Left lobe of liver (tissue), 2 donors: ENCODE data around the gene POLD2. TPM values are rescaled to one million over a fixed set of nuclear protein-coding genes. Genes with fewer than 3 reads are reported as not detected.
A peak's percentile ranks its signal among the peaks of the same experiment; 100 is the strongest.

Experiments used
- ATAC-seq: fragments of 200-7000 bp; cut with Tn5 transposase; one replicate; pipeline ENCODE4 v1.9.1; 2020; ENCODE audit warnings: mild to moderate bottlenecking, moderate library complexity
- DNase-seq: peaks from one replicate; pipeline ENCODE4 v3.0.0-alpha.2; 2020; ENCODE audit warnings: low spot score
- total RNA-seq: library from RNA; stranded (reverse); gene quantifications from one replicate; pipeline ENCODE4 v1.2.1, GENCODE V29; 2021
- donor health status: DM: no; HTN: no; CAD: no; lungs with moderate emphysema.
- donor health status: DM: no; HTN: yes; CAD: no.

Gene POLD2
- total RNA-seq, 1 donor from 2014 or later, result 78.3 TPM

DNA sequence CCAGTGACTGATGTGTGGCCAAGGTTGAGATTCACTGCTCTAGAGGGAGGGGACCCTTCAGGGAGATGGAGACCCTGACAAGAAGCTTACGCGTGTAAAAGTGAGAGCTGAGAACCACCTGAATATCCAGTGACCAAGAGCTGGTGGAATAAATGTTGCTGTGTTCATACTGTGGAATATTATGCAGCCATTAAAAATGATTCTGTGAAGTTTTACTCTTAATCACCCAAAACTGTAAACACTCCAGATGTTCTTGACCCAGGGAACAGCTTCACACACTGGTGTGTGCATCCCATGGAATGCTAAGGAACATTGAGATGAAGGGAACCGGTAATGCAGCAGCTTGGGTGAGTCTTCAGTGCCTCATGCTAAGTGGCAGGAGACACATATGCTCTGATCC lies 36.7 kb downstream of the POLD2 start:
- DNase-seq (no peak), ATAC-seq (no peak)

DNA sequence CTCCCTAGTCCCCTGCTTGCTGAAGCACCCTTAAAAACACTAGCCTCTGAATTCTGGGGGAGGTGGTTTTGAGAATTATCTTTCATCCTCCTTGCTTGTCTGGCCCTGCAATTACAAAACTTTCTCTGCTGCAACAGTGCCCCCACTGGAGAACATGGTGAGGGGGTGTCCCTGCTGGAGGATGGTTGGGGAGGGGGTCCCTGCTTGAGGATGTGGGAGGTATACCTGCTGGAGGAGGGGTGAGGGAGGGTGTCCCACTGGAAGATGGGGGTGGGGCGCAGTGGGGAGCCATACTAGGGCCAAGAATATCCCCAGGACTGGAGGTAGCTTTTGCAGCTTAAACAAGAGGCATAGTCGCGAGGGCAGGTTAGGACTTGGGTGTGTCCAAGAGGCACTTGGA lies 37.8 kb downstream of the POLD2 start:
- DNase-seq, result no peak

DNA sequence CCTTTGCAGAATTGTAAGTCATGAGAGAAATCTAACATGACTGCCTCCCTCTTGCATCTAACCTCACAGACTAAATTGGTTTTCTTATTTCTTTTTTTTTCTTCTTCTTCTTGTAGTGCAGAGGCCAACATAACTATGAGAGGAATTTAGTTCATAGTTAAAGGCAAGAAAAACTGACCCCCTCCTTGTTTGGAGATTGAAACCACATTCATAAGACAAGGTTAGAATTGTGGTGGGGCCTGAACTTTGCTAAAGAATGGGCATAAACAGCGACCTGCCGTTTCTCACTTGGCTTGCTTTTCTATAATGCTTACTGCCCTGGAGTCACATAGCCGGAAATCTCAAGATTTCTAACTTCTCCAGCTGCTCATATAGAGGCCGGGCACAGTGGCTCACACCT lies 38.6 kb downstream of the POLD2 start:
- no peak for DNase-seq
- ATAC-seq, result no peak

More for the DNA sequence above, 37.8 kb downstream of the POLD2 start:
- ATAC-seq, result no peak

DNA sequence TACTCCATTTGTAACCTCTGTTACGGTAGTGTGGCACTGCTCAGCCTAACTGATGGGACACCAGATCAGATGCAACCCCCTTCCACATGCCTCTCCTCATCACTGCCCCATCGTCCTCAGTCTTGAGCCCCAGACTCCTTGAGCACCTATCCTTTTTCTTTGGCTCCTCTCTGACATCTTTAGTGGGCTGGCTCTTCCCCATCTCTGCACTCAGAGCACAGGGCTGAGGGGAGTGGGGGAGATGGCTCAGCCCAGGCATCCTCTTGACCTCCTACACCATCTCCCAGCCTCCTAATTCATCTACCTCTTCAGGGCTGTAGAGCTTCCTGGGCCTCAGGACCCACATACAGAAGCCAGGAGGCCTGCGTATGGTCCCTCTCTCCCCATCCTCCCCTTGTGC lies 39.6 kb downstream of the POLD2 start:
- no peak for ATAC-seq
- DNase-seq, result no peak

DNA sequence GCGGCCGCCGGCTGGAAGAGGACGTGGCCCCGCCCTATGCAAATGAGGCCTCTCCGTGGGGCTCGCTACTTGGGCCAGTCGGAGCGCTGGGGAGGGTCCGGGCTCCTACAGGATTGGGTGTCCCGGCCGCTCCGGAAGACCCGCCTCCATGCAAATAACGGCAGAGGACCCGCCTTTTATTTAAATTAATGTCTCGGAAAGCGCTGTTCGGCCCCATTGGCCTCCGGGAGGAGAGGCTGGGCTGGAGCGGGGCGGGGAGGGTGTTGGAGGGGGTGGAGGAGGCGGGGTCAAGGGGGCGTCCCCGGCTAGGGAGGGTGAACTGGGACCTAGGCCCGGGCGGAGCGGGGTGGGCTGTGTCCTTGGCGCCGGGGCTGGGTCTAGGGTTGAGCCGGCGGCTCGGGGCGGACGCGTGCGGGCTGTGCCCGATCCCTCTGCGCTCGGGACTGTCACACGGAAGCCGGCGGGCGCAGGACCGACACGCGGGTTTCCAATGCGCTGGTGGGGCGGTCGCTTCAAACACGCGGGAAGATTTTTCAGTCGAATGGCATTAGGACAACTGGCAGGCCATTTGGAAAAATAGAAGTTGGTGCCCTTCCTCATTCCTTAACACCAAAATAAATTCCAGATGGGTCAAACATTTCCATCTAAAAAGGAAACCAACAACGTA lies 40.7 kb downstream of the POLD2 start:
- peak; percentile 92 for ATAC-seq
- DNase-seq, result peak; percentile 99

DNA sequence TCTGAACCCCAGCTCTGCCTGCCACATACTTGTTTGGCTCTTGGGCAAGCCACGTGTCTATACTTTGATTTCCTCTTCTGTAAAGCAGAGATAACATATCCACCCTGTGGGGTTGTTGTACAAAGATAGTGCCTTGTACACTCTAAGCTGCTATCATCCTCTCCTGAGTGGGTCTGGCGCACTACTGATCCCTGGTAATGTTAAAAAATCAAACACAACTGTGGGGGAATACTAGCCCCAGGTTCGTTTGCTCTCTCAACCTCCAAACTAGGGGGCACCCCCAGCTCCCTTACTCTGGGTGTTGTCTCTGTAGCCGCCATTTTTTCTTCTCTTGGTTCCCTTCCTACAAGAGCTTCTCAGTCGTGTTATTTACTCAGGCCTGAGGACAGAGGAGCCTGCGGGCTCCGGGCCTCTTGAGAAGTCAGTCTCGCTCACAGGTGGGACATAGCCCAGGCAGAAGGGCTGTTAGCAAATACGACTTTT lies 42.0 kb downstream of the POLD2 start:
- ATAC-seq, result no peak

DNA sequence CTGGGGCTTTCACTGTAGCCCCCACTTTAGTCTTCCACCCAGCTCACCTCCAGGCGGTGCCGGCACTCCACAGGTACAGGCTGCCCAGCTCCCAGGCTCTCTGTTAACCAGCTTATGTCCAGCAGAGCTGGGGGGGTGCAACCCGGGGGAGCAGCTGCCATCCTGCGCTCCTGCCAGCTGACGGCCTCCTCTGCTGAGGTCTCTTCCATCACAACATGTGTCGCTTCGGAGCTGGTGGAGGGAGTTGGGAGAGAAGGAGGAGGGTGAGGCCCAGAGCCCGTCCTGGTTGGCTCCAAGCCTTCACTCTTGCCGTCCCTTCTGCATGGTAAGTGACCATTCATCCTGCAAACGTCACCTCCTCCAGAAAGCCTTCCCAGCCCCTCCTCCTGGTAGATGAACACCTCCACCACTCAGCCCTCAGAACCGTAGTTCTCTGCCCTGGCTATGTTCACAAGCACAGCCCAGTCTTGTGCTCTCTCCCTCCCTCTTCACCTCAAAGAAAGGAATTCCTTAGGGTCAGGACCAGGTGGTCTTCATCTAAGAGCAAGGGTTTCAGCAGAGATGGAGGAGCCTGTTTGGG lies 42.6 kb downstream of the POLD2 start:
- DNase-seq (no peak), ATAC-seq (no peak)

More for the DNA sequence above, 42.0 kb downstream of the POLD2 start:
- DNase-seq, result no peak

DNA sequence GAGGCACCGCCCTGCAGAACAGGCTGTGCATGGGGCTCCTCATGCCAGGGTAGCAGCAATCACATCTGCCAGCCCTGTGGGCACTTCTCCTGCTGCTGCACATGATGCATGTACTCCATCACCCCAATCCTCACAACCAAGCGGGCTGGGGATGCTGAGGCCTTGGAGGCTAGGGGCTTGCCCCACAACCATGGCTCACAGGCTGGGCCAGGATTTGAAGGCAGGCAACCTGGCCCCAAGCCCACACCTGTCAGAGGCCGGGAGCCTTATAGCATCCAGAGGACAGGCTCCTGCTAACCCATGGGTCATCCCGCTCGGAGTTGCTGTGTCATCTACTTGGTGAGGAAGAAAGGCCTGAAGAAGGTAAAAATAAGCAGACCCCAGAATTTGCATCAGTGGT lies 43.2 kb downstream of the POLD2 start:
- no peak for ATAC-seq
- DNase-seq, result no peak

DNA sequence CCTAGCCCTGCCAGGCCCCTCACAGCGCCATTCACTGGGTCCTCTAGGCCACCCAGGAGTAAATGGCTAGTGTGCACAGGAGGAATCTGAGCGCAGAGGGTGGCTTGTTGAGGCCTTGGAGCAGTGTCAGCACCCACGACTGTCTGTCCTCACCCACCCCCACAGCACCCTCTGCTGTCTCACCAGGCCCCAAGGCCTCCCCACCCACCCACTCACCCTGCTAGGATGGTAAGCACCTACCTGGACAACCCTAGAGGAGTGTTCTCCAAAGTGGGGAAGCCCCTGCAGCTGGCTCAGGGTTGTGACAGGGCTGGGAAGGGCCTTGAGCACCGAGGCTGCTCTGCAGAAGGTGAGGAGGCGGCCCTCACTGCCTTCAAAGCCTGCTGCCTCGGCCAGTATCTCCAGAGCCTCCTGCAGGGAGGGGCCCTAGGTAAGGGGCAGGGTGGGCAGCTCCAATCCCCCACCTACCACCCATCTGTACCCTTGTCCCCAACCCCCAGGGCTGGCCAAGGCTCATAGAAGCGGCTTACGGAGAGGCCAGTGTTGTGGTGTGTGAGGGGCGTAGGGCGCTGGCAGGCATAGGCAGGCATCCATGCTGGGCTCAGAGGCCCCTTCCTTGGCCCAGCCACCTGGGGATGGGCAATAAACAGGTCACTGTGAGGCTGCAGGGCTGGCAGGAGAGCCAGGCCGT lies 43.9 kb downstream of the POLD2 start:
- DNase-seq (no peak), ATAC-seq (no peak)

DNA sequence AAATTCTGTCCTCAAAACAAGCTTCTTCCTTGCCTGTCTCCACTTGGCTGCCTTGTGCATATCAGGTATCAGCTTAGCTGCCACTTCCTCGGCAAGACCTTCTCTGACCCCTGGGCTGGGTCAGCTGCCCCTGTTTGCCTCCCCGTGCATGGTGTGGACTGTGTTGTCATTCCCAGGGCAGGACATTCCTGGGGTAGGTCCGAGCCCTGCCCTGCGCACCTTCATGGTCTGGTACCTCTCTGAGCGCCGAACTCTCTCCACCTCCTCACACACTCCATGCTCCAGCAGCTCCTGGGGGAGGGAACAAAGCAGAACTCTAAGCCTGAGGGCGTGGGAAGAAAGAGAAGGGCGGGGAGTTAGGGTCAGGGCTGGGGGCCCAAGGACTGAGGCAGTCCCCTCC lies 44.8 kb downstream of the POLD2 start:
- ATAC-seq, result no peak
- DNase-seq, result no peak

DNA sequence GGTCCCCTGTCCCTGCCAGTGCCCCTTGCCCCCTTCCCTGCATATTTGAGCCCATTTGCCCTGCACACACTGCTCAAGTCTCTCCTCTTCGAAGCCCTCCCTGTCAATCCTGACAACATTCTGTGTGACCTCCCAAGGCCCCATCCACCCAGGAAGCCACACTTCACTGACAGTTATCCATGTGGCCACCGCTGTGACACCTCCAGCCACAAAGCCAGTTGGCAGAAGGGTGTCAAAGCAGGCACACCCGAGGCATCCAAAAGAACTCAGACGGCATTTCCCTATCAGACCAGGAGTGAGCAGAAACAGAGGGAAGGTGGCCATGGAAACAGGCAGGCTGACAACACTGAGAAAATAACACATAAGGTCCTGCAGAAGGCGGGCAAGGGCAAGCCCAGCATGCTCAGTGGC lies 45.7 kb downstream of the POLD2 start:
- DNase-seq (no peak), ATAC-seq (no peak)

DNA sequence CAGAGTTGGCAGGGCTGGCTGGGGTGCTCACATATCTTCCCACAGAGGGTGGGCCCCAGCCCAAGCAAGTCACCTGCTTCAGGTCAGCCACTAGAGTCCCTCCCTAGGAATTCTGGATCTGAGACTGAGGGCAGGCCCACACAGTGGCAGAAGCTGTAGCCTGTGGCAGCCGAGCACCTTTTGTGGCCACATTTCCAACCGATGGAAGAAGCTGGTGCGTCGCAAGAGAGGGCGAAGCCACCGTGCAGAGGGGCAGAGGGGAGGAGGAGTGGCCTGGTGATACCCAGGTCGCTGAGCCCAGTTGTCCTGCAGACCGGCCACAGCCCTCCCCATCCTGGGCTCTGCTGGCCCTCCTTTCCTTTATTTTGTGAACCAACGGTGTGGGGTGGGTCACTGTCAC lies 46.3 kb downstream of the POLD2 start:
- no peak for ATAC-seq
- DNase-seq, result no peak

DNA sequence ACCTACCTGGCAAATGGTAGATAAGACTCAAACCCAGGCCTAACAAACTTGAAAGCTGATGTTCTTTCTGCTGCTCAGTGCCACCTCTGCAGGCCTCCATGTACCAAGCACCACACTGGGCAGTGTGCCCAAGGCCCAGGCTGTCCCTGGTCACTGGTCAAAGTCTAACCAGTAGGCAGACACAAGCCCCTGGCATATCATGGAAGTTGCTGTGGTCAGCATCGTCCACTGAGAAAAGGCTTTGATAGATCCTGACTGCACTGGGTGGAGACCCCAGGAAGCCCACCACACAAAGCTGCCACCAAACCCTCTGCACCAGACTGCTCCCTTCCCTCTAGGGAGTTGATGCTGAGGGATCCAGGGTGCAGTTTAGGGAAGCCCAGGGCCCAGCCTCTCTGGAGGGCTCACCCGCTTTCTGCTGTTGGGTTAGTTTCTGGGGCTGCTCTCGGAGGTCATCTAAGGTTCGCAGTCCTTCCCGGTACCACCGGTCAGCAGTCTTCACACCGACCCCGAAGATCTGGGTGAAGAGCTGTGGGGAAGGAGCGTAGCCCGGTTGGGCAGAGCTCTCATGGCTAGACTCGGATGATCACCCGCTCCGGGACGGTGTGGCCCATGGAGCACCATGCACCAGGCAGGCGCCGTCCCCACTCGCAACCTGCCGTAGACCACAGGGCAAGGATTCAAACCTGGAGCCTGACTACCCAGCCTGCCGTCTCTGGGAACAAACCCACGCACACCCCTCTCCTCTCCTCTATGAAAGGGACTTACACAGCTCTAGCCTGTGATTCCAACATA lies 47.0 kb downstream of the POLD2 start:
- DNase-seq, result peak; percentile 94
- ATAC-seq, result peak; percentile 78

DNA sequence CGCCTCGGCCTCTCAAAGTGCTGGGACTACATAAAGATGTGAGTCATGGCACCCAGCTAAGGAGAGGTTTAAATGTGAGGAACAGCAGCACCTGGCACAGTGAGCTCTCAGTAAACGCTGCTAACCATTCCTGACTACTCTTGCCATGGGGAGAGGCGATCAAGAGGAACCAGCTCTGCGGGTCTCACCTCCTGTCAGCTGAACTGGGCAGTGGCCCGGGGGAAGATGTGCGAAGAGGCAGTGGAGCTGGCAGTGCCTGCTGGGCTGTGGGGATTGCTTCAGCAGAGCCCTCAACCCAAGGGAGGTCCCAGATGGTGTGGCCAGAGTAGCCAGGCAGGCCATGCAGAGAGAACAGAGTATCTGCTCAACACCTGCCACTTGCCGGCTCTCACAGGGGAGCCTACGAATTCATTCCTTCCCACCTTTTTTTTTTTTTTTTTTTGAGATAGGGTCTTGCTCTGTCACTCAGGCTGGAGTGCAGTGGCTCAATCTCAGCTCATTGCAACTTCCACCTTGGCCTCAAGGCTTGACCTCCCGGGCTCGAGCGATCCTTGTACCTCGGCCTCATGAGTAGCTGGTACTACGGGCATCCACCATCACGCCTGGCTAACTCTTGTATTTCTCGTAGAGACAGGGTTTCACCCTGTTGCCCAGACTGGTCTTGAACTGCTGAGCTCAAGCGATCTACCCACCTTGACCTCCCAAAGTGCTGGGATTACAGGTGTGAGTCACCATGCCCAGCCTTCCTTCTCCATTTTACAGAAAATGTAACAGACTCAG lies 47.9 kb downstream of the POLD2 start:
- ATAC-seq (no peak), DNase-seq (peak; percentile 48)

DNA sequence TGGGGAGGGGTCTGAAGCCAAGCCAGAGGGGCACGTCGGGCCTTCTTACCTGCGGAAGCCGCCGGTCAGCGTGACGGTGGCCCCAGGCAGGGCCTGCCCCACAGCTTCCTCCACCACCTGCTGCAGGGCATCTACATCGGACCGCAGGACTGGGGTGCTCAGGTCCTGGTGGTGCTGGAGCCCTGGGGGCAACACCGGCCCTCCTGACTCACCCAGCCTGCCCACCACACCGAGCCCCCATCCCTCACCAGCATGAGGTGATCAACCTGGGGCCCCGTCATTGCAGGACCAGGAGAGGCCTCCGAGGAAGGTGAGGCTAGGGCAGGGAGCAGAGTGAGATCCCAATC lies 49.0 kb downstream of the POLD2 start:
- no peak for ATAC-seq
- DNase-seq, result peak; percentile 46

DNA sequence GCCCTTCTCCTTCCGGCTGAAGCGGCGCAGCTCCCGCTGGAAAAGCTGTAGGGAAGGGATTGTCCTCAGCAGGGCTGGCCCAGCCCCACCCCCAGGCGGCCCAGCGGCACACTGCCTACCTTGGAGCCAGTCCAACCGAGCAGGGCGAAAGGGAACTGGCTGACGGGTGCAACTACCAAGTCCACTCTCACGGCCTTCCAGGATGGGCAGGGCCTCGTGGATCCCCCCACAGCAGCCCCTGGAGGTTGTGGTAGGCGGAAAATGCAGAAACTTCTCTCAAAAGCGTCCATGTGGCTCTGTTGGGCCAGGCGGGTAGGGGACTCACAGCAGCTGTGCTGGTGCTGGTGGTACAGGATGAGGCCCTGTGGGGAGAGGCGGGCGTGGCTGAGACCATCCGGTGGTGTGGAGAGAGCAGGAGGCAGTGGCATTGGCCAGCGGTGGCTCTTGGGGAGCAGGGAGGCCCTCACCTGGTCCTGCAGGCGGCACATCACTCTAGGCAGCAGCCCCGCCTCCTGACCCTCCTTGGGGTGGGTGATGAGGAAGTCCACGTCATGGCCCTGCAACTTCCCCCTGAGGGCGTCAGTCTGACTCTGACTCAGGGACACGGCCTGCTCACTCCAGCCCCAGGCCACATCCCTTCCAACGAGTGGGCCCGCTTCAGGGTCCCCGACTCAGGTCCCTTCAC lies 49.5 kb downstream of the POLD2 start:
- peak; percentile 95 for DNase-seq
- peak; percentile 83 for ATAC-seq

DNA sequence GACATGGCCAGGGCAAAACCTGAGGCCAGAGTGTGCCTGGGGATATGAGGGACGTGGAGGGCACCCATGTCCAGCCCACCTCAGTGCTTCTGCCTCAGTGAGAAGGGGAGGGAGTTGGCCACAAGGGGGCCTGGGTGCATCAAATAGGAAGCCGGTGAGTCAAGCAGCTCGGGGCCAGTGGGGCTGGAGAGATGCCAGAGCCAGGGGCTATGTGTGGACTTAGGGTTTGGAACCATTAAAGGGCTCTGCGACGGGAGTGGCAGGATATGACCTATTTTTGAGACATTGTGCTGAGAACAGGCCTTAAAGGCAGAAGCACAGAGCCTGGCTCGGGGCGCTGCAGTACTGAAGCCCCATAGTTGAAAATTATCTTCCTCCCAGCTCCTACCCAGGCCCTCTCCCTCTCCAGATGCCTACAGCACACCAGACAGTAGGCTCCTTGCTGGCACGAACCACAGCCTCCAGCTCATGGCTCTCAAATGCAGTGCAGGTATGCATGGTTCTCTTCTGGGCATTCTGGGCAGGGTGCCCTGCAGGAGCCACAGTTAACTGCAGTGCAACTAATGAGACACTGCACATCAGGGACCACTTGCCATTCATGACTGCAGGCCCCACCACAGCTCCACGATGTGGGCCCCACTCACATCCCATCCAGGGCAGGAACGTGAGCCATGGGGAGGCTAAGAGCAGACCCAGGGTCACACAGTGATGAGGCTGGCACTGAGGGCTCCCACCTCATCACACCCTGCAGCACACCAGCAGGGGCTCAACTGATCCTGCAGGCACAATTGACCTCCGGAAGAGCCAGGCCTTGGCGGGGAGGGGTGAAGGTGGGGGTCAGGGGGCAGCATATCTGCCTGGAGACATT lies 50.8 kb downstream of the POLD2 start:
- no peak for DNase-seq
- ATAC-seq, result peak; percentile 1

DNA sequence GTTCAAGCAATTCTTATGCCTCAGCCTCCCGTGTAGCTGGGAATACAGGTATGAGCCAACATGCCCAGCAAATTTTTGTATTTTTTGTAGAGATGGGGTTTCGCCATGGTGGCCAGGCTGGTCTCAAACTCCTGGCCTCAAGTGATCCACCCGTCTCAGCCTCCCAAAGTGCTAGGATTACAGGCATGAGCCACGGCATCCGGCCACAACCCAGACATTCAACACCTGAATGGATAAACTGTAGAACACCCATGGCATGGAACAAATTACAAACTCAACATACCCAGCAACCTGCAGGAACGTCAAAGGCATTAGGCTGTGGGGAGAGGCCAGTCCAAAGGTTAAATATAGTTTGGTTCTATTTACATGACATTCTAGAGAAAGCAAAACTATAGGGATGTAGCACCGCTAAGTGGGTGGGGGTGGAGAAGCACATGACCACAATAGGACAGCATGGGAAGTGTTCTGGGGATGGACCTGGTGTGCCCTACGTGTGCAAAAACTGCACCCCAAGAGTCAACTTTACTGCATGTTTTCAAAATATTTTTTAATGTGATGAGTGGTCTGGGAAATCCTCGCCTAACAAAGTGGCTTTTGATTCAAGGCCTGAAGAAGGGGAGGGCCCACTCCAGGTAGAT lies 51.5 kb downstream of the POLD2 start:
- DNase-seq (no peak), ATAC-seq (no peak)

DNA sequence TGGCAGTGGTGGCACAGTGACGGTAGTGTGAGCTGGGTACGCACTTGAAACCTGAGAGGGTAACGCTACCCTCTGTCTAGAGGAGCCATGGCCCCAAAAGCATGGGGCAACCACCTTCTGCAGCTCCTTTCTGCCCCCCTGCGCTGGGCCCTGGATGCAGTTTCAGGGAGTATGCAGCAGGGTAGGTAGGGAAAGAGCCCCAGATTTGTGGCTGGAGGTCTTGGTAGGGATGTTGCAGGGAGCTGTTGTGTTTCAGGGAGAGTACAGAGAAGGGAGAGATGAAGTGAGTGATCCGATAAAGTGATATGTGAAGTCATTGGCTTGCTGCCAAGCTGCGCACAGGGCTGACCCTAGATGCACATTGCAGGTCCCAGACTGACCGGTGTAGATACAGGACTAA lies 55.3 kb downstream of the POLD2 start:
- peak; percentile 2 for ATAC-seq
- DNase-seq, result no peak
